Stimulated activated effector memory CD8-positive, alpha-beta T cell treated with anti-CD3 and anti-CD28 coated beads, Interleukin-12 subunit alpha, Interleukin-12 subunit beta, amount 100 ng/mL, for 72 hours (primary cell): ENCODE results near the gene HDGFL1.

ENCODE experiments used
- ATAC-seq: fragments of 150-1000 bp; cut with Tn5 transposase; 2 replicates; pipeline ENCODE4 v1.10.0; 2021
- DNase-seq, 2 donors: peaks; one replicate each; pipeline ENCODE4 v3.0.0; 2021 to 2022; ENCODE audit warnings: low spot score in 2 of 2
- H3K27ac Mint-ChIP-seq: one replicate; pipeline ENCODE4 v1.8.0; 2022; ENCODE audit warnings: mild to moderate bottlenecking, mixed read lengths
- H3K36me3 Mint-ChIP-seq: one replicate; pipeline ENCODE4 v1.8.0; 2022; ENCODE audit warnings: mild to moderate bottlenecking, mixed read lengths
- H3K4me1 Mint-ChIP-seq: one replicate; pipeline ENCODE4 v1.8.0; 2022; ENCODE audit warnings: mixed read lengths
- H3K4me3 Mint-ChIP-seq: one replicate; pipeline ENCODE4 v1.8.0; 2022; ENCODE audit warnings: mild to moderate bottlenecking, mixed read lengths
- H3K9me3 Mint-ChIP-seq: one replicate; pipeline ENCODE4 v1.8.0; 2022; ENCODE audit warnings: mixed read lengths

Gene HDGFL1

GRCh38 chr6:22613695-22614094 is 44.3 kb downstream of the HDGFL1 start:
- H3K27ac Mint-ChIP-seq = no peak overlapping the region
- H3K36me3 Mint-ChIP-seq = no peaks in the 10 kb centered on the region
- H3K4me1 Mint-ChIP-seq = no peaks in the 10 kb centered on the region
- H3K4me3 Mint-ChIP-seq = no peak overlapping the region
- peaks cover 7% of the 10 kb centered on the region for H3K9me3 Mint-ChIP-seq
- no peak for ATAC-seq
- no peak for DNase-seq

- no peak for DNase-seq
- Mint-ChIP-seq H3K27ac (no peak overlapping the region), H3K4me3 (no peak overlapping the region), H3K4me1 (no peaks in the 10 kb centered on the region), H3K9me3 (peaks cover 9% of the 10 kb centered on the region), H3K36me3 (no peaks in the 10 kb centered on the region)
- ATAC-seq = no peak
These were observed 45.2 kb downstream of the HDGFL1 start for GRCh38 chr6:22614547-22614946.

DNA sequence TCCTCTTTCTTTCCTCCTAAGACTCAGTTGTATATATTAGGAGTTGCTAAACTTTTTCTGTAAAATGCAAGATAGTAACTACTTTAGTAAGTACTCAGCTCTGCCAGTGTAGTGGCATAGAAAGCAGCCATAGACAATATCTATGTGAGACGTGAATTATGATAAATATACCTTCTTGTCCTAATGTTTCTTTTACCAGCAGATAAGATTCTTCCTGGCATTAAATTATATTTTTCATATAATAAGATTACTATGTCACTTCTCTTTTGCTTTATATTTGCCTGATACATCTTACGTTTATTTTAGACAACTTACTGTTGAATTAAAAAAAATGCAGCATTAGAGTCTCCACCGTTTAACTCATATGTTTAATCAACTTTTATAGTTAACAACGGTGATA is 51.7 kb downstream of the HDGFL1 start:
- no peak for DNase-seq
- no peak overlapping the region for H3K4me3 Mint-ChIP-seq
- no peak for ATAC-seq
- no peaks in the 10 kb centered on the region for H3K36me3 Mint-ChIP-seq
- no peak overlapping the region for H3K27ac Mint-ChIP-seq
- H3K4me1 Mint-ChIP-seq = no peaks in the 10 kb centered on the region
- H3K9me3 Mint-ChIP-seq = peaks cover 14% of the 10 kb centered on the region
